DOHH2 (cell line): Measurements from ENCODE around the gene DGCR2.
A peak's percentile ranks its signal among the peaks of the same experiment; 100 is the strongest.

ENCODE experiments used
- H3F3A ChIP-seq: fragments of 200-600 bp; sonication (generic), shearing (Covaris generic); 2 replicates; pipeline ENCODE4 v1.6.0; 2016; ENCODE audit warnings: antibody characterized with exemption, mild to moderate bottlenecking; ENCODE audit not compliant: control insufficient read depth, insufficient read depth
- H3K27ac ChIP-seq: fragments of 200-600 bp; sonication (generic); 2 replicates; pipeline ENCODE4 v1.5.1; 2014; ENCODE audit warnings: low read depth, mild to moderate bottlenecking, low read length, moderate library complexity
- H3K27me3 ChIP-seq: fragments of 200-600 bp; sonication (generic); 2 replicates; pipeline ENCODE4 v1.6.1; 2014; ENCODE audit warnings: mild to moderate bottlenecking, low read length, mixed read lengths; ENCODE audit not compliant: control insufficient read depth
- H3K36me3 ChIP-seq: fragments of 200-600 bp; sonication (generic); 2 replicates; pipeline ENCODE4 v1.6.1; 2014; ENCODE audit warnings: mild to moderate bottlenecking, low read length, moderate library complexity, mixed read lengths; ENCODE audit not compliant: control insufficient read depth
- H3K4me1 ChIP-seq: fragments of 200-600 bp; sonication (generic); 2 replicates; pipeline ENCODE4 v1.6.1; 2014; ENCODE audit warnings: mild to moderate bottlenecking, low read length, mixed read lengths; ENCODE audit not compliant: control insufficient read depth
- H3K4me2 ChIP-seq: fragments of 200-600 bp; sonication (generic); 2 replicates; pipeline ENCODE4 v1.6.0; 2014; ENCODE audit warnings: mild to moderate bottlenecking, low read length, moderate library complexity
- H3K4me3 ChIP-seq: fragments of 200-600 bp; sonication (generic); 2 replicates; pipeline ENCODE4 v1.5.1; 2014; ENCODE audit warnings: mild to moderate bottlenecking, low read length, mixed read lengths
- H3K79me2 ChIP-seq: fragments of 200-600 bp; sonication (generic); 2 replicates; pipeline ENCODE4 v1.6.1; 2014; ENCODE audit warnings: mild to moderate bottlenecking, low read length, mixed read lengths; ENCODE audit not compliant: control insufficient read depth
- H3K9me2 ChIP-seq: fragments of 200-600 bp; sonication (generic); replicated peaks from 2 replicates; pipeline ENCODE4 v1.6.1; 2014; ENCODE audit warnings: mild to moderate bottlenecking, low read length, mixed read lengths; ENCODE audit not compliant: control insufficient read depth
- H3K9me3 ChIP-seq: fragments of 200-600 bp; sonication (generic); 2 replicates; pipeline ENCODE4 v1.6.1; 2014; ENCODE audit warnings: antibody characterized with exemption, low read length, mixed read lengths; ENCODE audit not compliant: control insufficient read depth, insufficient read depth
- H4K20me1 ChIP-seq: fragments of 200-600 bp; sonication (generic); 2 replicates; pipeline ENCODE4 v1.6.0; 2014; ENCODE audit warnings: low read depth, mild to moderate bottlenecking, antibody characterized with exemption, low read length, moderate library complexity; ENCODE audit not compliant: control insufficient read depth, insufficient read depth
- EZH2phosphoT487 ChIP-seq: fragments of 200-600 bp; sonication (generic); IDR thresholded peaks from 2 replicates; pipeline ENCODE4 v1.6.1; 2017; ENCODE audit warnings: borderline replicate concordance, mild to moderate bottlenecking, antibody characterized with exemption, low read length, moderate library complexity, mixed read lengths
- TF ChIP-seq, protein P1 (sequence below): fragments of 200-600 bp; sonication (generic); IDR thresholded peaks from one replicate; pipeline ENCODE4 v1.5.1; 2014; ENCODE audit warnings: antibody characterized with exemption, mild to moderate bottlenecking, low read depth, low read length; ENCODE audit not compliant: poor library complexity, severe bottlenecking

DGCR2 gene

DNA sequence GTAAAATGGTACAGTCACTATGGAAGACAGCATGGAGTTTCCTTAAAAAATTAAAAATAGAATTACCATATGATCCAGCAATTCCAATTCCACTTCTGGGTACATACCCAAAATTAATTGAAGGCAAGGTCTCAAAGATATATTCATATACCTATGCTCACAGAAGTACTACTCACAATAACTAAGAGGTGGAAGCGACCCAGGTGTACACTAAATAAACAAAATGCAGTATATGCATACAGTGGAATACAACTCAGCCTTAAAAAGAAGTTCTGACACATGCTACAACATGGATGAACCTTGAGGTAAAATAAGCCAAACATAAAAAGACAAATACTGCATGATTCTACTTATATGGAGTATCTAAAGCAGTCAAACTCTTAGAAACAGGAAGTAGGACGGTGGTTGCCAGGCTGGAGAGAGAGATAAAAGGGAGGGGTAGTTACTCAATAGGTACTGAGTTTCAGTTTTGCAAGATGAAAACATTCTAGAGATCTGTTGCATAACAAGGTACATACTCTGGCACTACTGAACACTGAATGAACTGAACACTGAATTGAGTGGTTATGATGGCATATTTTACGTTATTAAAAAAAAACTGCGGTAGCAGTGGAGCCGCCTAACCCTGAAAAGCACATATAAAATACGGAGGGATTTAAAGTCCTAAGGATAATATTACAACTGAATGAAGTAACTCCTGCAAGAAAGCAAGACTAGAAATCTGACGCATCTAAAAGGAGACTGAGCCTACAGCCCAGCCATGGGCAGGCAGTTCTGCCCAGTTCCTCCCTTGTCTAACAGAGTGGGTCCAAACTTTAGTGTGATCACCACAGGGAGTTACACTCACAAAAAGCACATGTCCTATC is 12.8 kb downstream of the DGCR2 start:
- H3K4me2 ChIP-seq: peak overlapping the region; percentile 41
- no peak overlapping the region for H3K27ac ChIP-seq

DNA sequence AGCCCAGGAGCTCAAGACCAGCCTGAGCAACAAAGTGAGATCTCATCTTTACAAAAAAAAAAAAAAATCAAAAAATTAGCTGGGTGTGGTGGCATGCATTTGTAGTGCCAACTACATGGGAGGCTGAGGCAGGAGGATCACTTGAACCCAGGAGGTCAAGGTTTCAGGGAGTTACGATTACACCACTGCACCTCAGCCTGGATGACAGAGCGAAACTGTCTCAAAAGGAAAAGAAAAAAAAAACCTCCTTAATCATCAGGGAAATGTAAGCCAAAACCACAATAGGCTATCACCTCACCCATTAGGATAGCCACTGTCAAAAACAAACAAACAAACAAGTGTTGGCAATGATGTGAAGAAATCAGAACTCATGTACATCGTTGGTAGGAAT is 13.4 kb downstream of the DGCR2 start:
- H3K4me2 ChIP-seq: no peak overlapping the region
- TF ChIP-seq EZH2phosphoT487: no peak
- TF ChIP-seq, protein P1, sequence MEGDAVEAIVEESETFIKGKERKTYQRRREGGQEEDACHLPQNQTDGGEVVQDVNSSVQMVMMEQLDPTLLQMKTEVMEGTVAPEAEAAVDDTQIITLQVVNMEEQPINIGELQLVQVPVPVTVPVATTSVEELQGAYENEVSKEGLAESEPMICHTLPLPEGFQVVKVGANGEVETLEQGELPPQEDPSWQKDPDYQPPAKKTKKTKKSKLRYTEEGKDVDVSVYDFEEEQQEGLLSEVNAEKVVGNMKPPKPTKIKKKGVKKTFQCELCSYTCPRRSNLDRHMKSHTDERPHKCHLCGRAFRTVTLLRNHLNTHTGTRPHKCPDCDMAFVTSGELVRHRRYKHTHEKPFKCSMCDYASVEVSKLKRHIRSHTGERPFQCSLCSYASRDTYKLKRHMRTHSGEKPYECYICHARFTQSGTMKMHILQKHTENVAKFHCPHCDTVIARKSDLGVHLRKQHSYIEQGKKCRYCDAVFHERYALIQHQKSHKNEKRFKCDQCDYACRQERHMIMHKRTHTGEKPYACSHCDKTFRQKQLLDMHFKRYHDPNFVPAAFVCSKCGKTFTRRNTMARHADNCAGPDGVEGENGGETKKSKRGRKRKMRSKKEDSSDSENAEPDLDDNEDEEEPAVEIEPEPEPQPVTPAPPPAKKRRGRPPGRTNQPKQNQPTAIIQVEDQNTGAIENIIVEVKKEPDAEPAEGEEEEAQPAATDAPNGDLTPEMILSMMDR: no peak
- peaks cover 23% of the 10 kb centered on the region for H4K20me1 ChIP-seq
- no peaks in the 10 kb centered on the region for H3F3A ChIP-seq
- no peaks in the 10 kb centered on the region for H3K27me3 ChIP-seq
- no peak overlapping the region for H3K4me3 ChIP-seq
- peaks cover 92% of the 10 kb centered on the region for H3K79me2 ChIP-seq
- no peaks in the 10 kb centered on the region for H3K9me3 ChIP-seq
- H3K36me3 ChIP-seq: no peaks in the 10 kb centered on the region
- H3K4me1 ChIP-seq: peaks cover 15% of the 10 kb centered on the region
- H3K9me2 ChIP-seq: no peaks in the 10 kb centered on the region
- H3K27ac ChIP-seq: no peak overlapping the region

More for the DNA sequence above, 12.8 kb downstream of the DGCR2 start:
- no peaks in the 10 kb centered on the region for H3K9me3 ChIP-seq
- peaks cover 91% of the 10 kb centered on the region for H3K79me2 ChIP-seq
- no peaks in the 10 kb centered on the region for H3K27me3 ChIP-seq
- no peaks in the 10 kb centered on the region for H3K9me2 ChIP-seq
- peaks cover 17% of the 10 kb centered on the region for H4K20me1 ChIP-seq
- peaks cover 15% of the 10 kb centered on the region for H3K4me1 ChIP-seq
- H3K36me3 ChIP-seq: no peaks in the 10 kb centered on the region
- peak overlapping the region; percentile 22 for H3K4me3 ChIP-seq
- no peaks in the 10 kb centered on the region for H3F3A ChIP-seq
- TF ChIP-seq, protein P1: no peak
- no peak for TF ChIP-seq EZH2phosphoT487

DNA sequence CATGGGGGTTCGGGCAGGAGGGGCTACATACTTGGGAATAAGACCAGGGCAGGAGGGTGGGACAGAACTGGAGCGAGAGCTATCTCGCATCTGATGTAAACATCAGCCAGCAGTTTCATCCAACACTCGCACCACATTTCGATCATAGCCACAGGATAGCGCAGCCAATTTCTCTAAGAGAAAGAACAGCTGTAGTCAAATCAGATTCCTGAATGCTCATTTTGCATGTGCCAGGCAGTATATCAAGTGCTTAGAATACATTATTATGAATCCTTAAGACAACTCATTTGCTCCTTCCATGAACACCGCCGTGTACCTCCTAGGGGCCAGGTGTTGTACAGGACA is 14.5 kb downstream of the DGCR2 start:
- peaks cover 23% of the 10 kb centered on the region for H4K20me1 ChIP-seq
- H3K36me3 ChIP-seq: no peaks in the 10 kb centered on the region
- TF ChIP-seq, protein P1: no peak
- TF ChIP-seq EZH2phosphoT487: no peak
- no peaks in the 10 kb centered on the region for H3K9me2 ChIP-seq
- H3K79me2 ChIP-seq: peaks cover 89% of the 10 kb centered on the region
- H3K9me3 ChIP-seq: no peaks in the 10 kb centered on the region
- H3K4me1 ChIP-seq: peaks cover 15% of the 10 kb centered on the region
- no peak overlapping the region for H3K4me2 ChIP-seq
- H3K27me3 ChIP-seq: no peaks in the 10 kb centered on the region
- no peaks in the 10 kb centered on the region for H3F3A ChIP-seq
- H3K4me3 ChIP-seq: no peak overlapping the region
- H3K27ac ChIP-seq: no peak overlapping the region
